ENCODE measurements around the gene DUSP21.
"Not testable (repeated sequence)": the region's sequence is repeated elsewhere in the genome, so short reads cannot be mapped to it uniquely, and the experiment has no call there.

Gene DUSP21

GRCh38 chrX:44843753-44844152 is at the start of gene DUSP21:
Gene DUSP21 (plus strand): TSS chrX:44844021. CDS start chrX:44844133, 112 bp downstream.
- DNase-seq = no peak

DNA sequence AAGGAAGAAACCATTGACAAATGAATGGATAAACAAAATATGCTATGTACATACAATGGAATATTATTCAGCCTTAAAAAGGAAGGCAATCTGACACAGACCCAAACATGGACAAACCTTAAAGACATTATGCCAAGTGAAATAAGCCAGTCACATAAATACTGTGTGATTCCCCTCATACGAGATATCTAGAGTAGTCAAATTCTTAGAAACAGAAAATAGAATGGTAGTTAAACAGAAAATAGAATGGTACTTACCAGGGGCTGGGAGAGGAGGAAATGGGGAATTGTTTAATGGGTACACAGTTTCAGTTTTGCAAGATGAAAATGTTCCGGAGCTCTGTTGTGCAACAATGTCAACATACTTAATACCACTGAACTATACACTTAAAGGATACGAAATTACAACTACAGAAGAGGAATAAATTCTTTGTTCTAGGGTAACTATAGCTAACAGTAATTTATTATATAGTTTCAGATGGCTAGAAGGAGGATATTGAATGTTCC is 47.8 kb upstream of the DUSP21 start:
- no peak for DNase-seq

DNA sequence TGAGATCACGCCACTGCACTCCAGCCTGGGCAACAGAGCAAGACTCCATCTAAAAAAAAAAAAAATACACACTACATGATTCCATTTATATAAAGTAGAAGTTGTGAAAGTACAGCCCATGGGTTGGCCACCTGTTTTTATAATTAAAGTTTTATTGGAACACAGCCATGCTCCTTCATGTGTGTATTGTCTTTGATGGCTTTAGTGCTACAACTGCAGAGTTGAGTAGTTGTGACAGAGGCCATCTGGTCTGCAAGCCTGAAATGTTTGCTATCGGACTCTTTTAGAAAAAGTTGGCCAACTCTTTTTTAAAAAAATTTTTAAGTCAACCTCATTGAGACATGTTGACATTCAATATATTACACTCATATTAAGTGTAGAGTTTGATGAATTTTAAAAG is 41.2 kb upstream of the DUSP21 start:
- no peak for DNase-seq

DNA sequence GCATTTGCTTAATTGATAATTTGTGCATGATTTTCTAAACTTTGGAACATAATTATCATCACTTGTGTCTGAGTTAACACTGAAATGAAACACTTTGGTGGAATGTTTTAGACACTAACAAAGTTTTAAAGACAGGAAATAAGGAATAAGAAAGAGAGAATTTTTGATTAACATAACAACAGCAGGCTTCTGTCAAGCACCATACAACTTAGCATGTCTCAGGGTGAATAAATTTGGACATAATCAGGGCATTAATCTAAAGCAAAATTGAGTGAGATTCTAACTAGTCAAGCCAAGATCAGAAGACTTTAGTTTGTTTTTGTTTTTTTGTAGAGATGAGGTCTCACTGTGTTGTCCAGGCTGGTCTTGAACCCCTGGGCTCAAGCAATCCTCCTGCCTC is 28.1 kb upstream of the DUSP21 start:
- DNase-seq = no peak

- no peak for DNase-seq
Measured at GRCh38 chrX:44816367-44816766, 27.5 kb upstream of the DUSP21 start.

DNA sequence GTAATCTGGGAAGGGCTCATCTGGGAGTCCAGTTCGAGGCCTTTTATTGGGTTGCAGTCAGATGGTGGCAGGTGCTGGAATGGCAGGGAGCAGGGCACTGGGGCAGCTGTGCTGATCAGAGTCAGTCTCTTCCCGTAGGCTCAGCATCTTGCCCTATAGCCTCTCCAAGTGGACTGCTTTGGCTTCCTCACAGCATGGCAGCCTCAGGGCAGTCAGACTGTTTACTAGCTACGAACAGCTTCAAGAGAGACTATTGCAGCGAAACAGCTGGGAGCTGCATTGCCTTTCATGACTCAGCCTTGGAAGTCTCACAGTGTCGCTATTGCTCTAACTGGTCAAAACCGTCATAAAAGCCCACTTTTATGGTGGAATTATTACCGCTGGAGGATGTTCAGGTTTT is 26.8 kb upstream of the DUSP21 start:
- no peak for DNase-seq

GRCh38 chrX:44822601-44823000 is 21.2 kb upstream of the DUSP21 start:
- no peak for DNase-seq

GRCh38 chrX:44823193-44823592 is 20.6 kb upstream of the DUSP21 start:
- not testable (repeated sequence) for DNase-seq

GRCh38 chrX:44828008-44828605 is 15.7 kb upstream of the DUSP21 start:
- no peak for DNase-seq

DNA sequence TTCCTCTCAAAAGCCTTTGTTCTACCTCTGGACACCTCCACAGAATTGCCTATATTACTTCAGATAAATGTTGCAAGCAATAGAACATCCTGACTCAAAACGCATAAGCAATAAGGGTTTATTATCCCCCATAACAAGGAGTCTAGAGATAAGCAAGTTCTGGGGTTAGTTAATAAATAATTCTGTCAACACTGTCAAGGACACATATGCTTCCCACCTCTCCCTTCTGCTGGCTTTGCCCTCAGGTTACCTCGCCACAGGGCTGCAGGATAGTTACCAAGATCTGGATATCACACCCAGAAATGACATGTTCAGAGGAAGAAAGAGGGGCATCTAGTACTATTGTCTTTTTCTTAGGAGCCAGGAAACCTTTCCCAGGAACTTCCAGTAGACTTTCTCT is 14.0 kb upstream of the DUSP21 start:
- no peak for DNase-seq

DNA sequence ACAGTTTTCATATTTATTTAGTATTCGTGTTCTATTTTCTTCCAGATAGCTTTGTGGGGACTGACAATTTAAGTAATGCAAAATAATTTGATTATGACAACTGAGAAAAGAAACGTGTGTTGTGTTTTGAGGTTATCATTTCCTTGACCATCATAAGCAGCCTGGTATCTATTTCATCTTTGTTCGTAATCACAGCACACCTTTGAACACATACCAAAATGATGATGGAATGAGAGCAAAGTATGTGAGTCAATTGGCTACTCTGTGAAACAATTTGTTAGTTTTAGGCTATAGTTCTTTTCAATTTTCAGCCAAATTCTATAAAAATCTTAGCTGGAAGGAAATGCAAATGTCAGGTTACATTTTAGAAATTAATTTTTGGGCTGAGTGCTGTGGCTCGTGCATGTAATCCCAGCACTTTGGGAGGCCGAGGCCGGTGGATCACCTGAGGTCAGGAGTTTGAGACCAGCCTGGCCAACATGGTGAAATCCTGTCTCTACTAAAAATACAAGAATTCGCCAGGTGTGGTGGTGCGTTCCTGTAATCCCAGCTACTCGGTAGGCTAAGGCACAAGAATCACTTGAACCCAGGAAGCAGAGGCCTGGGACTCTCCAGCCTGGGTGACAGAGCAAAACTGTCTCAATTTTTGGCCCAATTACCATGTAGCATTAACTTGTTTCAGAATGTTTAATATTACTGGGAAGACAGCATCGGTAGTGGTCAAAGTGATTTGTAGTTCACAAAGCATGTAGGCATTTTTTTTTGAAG is 1.1 kb upstream of the DUSP21 start:
- DNase-seq = no peak

DNA sequence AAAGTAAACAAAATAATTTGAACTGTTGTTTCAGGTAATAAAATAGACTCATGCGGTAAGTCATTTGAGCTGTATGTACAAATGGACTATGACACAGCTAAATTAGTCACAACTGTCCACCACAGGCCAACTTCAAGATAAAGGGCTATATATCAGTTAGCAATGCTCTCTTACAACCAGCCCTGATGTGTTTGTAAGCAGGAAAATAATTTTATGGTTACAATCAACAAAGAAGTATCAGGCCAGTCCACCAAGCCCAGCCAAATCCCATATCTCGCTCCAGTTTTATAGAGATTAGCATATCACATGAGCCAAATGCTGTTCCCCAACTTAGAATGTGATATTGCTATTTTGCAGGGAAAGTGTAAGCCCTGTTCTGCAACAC is 511 bp upstream of the DUSP21 start:
- no peak for DNase-seq

- DNase-seq = no peak
Measured at GRCh38 chrX:44844204-44844603, 383 bp downstream of the DUSP21 start.

- DNase-seq = not testable (repeated sequence)
Measured at GRCh38 chrX:44850891-44851290, 7.1 kb downstream of the DUSP21 start.

- DNase-seq = no peak
Measured at GRCh38 chrX:44871114-44871645, 27.4 kb downstream of the DUSP21 start.

DNA sequence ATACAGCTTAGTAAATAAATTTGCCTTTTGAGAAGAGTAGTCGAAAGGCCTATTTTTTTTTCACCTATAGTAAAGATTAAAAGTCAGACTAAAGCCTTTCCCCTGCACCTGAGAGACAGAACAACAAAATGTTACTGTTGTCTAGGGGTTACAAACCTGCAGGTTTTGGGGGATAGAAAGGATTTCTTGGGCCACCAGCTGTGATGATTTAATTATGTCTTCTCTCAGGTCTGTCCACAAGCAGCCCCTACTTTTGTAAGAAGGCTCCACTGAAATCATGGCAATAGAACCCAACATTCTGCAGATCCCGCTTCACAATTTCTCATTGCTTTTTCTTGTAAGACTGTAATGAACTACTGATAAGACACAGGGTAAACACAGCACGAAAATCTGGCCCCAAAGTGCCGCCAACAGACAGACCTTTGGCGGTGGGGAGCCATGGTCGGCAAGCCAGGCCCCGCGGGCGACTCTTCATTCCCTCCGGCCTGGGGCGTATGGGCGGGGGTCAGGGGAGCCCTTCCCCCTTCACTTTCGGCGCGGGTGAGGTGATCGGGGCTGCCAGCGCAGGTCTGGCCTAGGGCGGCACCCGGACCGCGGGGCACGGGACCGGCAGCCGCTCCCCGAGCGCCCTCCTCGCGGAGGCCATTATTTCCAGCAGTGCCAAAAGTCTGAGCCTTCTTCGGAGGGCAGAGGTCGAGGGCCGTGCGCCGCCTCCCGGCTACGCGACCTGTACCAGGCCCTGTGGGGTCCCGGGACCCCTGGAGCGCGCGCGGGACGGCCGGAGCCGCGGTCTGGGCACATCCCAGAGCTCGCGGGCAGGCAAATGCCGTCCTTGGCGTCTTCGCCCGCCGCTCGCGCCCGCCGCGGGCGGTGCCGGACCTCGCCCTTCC is 28.4 kb downstream of the DUSP21 start:
- no peak for DNase-seq

- peak; percentile 70 for DNase-seq
Measured at GRCh38 chrX:44872821-44873414, 29.1 kb downstream of the DUSP21 start, which contains the start of gene KDM6A. Gene KDM6A (plus strand): TSS chrX:44873188. CDS start chrX:44873552, 364 bp downstream.

GRCh38 chrX:44873415-44874276 is 29.8 kb downstream of the DUSP21 start:
- no peak for DNase-seq

DNA sequence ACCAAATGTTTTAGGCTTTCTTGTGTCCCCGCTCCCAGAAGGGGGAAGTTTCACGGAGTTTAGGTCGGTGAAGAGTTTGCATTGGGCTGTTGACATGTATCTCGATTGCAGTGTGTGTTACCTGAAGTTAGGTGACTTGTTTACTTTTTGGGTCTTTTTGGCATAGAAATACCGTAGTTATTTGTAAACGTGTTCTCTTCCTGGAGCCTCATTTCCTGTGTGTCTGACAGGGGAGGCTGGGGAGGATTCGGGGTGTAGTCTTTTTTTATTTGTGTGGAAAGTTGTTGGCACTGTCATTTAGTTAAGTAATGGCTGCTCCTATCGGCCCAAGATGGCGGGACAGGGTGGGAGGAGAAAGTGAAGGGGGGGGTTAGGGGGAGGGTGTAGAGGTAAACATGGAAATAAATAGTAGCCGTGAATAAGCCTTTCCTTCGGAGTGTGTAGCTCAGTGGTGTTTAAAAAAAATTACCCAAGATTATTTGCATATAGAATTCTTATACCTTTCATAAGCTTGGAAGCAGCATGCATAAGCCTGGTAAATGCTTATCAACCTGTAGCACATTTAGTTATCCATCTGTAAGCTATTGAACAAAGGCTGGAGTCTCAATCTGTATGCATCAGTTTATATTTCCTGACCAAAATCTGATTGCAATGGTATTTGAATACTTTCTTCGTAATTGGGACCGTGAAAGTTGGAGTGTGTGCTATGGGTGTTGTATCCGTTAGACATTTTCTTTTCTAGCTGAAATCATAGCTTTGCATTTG is 30.8 kb downstream of the DUSP21 start:
- peak; percentile 6 for DNase-seq

GRCh38 chrX:44875185-44875489 is 31.3 kb downstream of the DUSP21 start:
- DNase-seq = no peak

DNA sequence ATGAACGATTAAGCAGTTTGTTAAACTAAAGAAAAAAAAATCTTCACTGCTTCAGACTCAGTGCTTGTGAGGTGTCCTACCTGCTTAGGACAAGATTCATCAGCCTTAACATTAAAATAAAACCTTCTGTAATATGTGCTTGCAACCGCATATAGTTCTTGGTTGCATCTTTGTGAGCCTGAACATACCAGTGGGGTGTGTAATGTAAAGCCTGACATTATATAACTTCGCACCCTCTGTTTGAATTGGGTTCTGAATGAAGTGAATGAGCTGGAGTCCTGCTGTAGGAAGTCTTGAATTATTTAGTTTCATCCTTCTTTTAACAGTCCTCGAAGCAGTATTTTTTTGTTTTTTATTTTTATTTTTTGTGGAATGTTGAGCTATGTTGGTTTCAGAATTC is 32.3 kb downstream of the DUSP21 start:
- no peak for DNase-seq
